GM18526 (cell line): Measurements from ENCODE around the gene ZMYND8.

Experiments
- POLR2A ChIP-seq: IDR thresholded peaks from 3 replicates; pipeline ENCODE4 v1.6.1; 2011; ENCODE audit not compliant: insufficient read length; ENCODE audit errors: extremely low read depth

ZMYND8 gene

DNA sequence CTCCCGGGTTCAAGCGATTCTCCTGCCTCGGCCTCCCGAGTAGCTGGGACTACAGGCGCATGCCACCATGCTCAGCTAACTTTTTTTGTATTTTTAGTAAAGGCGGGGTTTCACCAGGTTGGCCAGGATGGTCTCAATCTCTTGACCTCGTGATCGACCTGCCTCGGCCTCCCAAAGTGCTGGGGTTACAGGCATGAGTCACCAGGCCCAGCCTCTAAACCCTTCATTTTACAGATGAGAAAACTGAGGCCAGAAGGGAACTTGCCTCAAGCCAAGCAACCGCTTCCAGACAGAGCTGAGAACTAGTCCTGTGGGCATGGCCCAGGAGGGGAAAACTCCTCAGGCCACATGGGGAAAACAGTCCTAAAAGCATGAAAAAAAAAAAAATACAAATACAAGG, 47.1 kb downstream of the ZMYND8 start:
- TF ChIP-seq POLR2A, result no peak

DNA sequence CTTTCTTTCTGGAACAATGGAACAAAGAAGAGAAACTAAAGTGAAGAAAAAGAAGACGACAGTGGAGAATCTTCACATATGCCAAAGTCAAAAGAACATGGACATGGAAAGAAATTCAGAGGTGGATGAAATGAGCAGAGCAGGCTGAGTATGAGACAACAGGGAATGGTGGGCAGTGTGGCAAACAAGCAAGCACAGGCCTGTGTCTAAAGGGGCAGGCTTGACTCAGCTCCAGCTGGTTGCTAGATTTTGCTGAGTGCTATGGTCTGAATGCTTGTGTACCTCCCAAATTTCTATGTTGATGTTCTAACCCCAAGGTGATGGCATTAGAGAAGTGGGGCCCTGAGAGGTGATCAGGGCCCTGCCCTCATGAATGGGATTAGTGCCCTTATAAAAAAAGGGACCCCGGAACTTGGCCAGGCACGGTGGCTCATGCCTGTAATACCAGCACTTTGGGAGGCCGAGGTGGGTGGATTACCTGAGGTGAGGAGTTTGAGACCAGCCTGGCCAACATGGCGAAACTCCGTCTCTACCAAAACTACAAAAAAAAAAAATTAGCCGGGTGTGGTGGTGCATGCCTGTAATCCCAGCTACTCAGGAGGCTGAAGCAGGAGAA, 49.6 kb downstream of the ZMYND8 start:
- no peak for TF ChIP-seq POLR2A

DNA sequence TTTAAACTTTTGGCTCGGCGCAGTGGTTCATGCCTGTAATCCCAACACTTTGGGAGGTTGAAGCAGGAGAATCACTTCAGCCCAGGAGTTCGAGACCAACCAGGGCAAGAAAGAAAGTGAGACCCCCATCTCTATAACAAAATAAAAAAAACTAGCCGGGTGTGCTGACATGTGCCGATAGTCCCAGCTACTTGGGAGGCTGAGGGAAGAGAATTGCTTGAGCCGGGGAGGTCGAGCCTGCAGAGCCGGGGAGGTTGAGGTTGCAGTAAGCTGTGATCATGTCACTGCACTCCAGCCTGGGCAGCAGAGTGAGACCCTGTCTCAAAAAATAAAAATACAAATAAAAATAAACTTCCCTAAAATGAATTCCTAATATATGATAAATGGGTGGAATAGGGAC, 50.4 kb downstream of the ZMYND8 start:
- TF ChIP-seq POLR2A, result no peak

DNA sequence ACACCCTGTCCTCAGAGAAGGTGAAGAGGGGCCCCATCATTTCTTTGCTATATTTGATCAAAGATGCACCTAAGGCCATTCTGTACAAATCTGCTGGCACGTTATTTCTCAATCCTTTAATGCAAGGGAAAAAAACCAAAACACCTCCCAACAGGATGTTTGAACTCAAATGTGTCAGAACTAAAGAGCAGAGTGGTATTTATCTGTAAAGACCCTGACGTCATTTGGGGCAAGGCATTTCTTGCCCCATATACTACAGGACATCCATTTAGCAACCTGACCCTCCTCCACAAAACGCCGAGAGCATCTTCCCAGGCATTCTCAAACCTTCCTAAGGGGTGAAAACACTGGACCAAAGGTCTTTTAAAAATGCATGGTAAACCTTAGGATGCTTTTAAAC, 50.8 kb downstream of the ZMYND8 start:
- no peak for TF ChIP-seq POLR2A

DNA sequence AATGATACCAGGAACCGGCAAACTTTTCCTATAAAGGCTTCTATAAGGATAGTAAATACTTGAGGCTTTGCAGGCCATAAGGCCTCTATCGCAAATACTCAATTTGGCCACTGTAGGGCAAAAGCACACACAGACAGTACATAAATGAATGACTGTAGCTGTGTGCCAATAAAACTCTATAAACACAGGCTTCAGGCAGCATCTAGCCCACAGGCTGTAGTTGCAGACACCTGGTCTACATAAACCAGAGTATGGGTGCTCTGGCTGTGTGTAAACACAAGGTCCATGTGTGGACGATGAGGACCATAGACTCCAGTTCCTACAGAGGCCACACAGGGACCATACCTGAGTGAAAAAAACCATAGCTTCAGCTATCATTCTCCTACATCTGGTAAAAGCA, 52.2 kb downstream of the ZMYND8 start:
- TF ChIP-seq POLR2A, result no peak

DNA sequence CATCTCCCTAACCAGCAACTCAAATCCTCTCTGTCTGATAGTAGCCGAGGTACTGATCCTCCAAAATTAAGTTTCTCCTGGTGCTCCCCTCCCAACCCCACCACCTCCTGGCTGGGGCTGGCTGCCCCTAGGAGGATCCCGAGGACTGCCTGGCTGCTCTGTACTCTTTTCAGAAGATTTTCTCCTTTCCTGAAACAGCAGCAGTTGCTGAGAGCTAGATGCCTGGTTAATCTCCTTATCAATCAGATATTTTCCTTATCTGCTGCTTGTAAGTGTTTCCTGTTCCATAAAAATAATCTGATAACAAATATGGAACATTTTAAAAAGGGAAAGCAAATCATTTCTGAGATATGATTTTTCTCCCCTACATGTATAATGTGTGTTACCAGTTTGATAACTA, 52.8 kb downstream of the ZMYND8 start:
- no peak for TF ChIP-seq POLR2A

DNA sequence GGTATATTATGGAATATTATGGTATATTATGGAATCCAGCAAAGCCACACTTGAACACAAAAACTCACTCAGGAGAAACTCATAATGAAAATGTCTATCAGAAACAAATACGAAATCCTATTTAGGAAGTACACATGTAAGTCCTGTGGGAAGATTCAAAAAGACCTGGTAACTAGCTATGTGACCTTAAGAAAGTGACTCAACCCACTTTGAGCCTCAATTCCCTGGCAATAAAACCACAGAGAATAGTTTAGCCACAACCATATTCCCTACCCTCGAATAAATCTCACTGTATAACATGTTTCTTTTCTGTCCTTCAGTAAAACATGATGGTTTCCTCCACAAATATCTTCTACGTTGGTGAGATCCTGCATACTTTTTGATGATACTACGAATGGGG, 56.4 kb downstream of the ZMYND8 start:
- no peak for TF ChIP-seq POLR2A

DNA sequence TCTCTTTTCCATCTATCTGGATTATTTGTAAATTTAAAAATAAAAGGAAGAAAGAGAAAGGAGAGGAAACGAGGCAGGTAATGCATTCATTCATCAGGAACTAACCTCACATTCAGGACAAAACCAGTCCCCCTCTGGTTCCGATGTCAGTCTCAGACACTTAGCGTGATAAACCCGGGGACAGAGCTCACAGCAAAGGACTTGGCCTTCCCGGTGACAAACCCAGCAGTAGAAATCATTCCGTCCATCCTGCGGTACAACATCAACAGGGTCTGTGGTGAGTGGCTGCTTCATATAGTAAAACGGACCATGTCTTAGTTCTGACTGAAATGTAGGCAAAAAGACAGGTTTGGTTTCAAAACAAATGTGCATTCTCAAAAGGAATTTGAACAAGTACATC, 57.9 kb downstream of the ZMYND8 start:
- no peak for TF ChIP-seq POLR2A

DNA sequence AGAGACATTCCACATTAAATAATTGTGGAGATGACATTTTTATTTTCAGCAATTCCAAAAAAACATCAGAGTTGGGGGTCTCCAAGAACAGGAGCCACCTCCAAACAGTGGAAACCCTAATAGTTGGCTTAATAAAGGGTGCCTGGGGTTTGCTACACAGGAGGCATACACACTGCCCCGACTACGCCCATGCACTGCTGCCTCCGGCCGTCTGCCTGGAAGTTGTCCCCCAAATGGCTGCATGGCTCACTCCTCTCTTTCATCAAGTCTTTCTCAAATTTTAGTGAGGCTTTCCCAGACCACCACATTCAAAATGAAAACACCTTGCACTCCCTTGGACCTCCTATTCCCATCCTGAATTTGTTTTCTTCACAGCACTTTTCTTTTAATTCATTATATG, 58.8 kb downstream of the ZMYND8 start:
- TF ChIP-seq POLR2A, result no peak

DNA sequence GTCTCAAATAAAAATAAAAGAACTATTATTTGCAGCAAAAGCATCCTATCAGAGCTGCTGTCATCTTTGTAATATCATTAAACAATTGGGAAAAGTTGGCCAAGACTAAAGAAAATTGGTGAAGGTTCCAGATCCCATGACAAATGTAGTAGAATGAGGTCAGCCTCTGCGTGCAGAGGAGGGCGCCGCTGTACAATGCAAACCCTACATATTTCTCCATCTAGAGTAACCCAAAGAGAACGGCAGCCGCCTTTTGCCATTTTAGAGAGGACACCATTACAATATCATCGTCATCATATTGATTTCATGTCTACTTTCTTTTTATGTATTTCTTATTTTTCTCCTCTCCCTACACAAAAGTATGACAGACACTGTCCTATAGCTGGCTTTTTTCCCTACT, 59.5 kb downstream of the ZMYND8 start:
- no peak for TF ChIP-seq POLR2A

DNA sequence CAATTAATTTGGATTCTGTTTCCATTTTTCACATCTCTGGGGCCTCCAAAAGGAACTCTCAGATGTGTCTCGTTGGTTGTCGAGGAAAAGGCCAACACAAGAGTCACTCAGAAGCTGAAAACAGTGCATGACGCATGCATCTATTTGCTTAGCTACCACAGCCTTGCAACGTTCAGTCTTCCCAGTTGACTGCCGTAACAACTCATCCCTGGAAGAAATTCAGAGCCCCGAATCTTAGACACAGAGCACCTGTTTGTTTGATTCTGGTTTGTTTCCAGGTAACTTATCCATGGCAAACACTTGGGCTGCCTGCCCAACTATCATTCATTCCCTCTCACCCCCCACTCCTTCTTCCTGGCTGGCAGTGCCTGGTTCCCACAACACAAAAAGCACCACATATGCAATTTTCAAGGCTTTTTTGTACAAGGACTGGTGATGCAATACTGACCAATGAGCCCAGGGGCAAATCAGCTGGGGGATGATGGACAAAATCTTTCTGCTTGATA, 60.5 kb downstream of the ZMYND8 start:
- TF ChIP-seq POLR2A, result no peak

DNA sequence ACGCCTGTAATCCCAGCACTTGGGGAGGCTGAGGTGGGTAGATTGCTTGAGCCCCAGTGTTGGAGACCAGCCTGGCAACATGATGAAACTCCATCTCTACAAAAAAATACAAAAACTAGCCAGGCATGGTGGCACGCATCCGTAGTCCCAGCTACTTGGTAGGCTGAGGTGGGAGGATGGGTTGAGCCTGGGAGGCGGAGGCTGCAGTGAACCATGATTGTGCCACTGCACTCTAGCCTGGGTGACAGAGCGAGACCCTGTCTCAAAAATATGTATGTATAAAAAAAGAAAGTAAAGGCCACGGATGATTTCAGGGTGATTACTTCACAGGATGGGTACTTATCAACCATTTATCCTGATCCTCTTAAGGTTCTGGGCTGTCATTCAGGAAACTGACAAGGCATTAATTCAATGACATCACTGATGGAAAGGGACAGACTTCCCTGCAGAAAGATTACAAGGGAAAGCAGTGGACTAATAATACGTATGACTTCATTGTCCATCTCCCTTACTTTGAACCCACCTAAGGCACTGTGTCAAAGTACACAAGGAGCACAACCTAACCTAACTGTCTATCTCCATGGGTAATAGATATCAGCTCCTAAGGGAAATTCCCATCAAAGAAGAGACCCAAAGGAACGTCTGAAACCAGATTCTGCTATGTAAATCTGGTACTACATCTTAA, 61.2 kb downstream of the ZMYND8 start:
- TF ChIP-seq POLR2A, result no peak

DNA sequence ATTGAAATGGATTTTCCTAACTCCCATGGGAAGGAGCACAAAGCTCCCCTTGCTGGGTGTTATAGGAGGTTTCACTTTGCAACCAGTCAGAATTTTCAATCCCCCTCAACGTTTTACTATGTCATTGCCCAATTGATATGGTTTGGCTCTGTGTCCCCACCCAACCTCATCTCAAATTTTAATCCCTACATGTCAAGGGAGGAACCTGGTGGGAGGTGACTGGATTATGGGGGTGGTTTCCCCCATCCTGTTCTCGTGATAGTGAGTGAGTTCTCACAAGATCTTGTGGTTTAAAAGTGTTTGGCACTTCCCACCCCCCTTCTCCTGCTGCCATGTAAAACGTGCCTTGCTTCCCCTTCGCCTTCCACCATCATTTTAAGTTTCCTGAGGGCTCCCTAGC, 62.9 kb downstream of the ZMYND8 start:
- TF ChIP-seq POLR2A, result no peak

DNA sequence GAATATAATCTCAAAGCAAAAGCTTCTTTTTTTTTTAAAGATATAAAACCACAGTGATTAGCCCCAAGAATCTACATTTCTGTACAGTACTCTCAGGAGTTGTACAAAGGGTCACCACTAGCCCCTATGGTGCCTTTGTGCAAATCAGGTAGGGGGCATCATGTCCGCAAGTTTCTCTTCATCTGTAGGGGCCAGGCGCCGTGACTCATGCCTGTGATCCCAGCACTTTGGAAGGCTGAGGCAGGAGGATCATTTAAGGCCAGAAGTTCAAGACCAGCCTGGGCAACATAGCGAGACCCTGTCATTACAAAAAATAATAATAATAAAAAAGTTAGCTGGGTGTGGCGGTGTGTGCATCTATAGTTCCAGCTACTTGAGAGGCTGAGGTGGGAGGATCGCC, 63.9 kb downstream of the ZMYND8 start:
- no peak for TF ChIP-seq POLR2A

DNA sequence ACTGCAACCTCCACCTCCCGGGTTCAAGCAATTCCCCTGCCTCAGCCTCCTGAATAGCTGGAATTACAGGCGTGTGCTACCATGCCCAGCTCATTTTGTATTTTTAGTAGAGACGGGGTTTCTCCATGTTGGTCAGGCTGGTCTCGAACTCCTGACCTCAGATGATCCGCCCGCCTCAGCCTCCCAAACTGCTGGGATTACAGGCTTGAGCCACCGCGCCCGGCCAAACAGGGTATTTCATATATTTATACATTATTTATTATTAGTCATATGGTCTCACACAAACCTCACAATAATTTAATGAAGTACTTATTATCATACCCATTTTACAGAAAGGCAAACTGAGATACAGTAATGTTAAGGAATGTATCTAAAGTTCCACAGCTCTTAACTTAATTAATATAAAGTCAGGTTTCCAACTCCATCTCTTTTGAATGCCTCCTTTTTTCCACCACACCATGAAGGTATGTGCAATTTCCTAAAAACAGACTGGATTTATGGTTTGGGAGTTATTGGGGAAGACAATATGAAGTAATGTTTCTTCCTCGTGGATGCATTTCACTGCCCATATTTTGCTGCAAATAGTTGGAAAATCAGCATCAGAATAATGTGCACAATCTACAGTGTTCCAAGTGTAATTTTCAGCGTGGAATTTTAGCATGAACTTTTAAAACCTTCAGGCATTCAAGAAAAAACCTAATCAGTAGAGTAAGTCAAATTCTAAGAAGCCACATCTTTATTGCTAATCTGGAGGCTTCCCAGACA, 65.7 kb downstream of the ZMYND8 start:
- no peak for TF ChIP-seq POLR2A

DNA sequence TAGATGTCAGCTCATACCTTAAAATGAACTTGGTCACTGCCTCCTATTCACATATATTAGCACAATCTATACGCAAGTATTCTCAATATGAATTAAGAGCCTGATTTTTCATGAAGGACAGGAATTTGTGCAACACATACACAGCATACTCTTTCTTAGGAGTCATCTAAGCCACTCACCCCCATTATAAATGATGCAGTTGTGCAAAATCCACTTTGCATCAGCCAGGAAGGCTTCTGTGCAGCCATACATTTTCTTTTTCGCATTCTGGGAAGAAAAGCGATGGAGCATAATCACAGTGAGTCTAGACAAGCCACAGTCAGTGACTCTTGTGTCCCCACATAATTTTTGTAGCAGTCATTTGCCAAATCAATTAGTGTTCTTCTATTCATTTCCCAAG, 66.5 kb downstream of the ZMYND8 start:
- TF ChIP-seq POLR2A, result no peak
